A549 treated with AZD9567 at 1 μM for 4 hours (cell line): ENCODE data around the gene DDIT4. TPM values are rescaled to one million over a fixed set of nuclear protein-coding genes. Genes with fewer than 3 reads are reported as not detected.

ENCODE experiments used
- total RNA-seq: library from RNA; stranded (reverse); fragments of 200-300 nt; extraction: Qiagen RNA extraction; gene quantifications from 5 replicates; pipeline ENCODE4 v1.2.3, GENCODE V29; 2022; ENCODE audit not compliant: insufficient read depth

The DDIT4 gene
- total RNA-seq: 264 to 345 TPM (median 332 TPM) in 5 replicates

GRCh38 chr10:72273410-72274212 lies at the start of gene DDIT4:
TSS of gene DDIT4 (plus strand) at chr10:72273924. CDS start at chr10:72274217, 293 bp downstream.

Other genes with a start within 250 kb of the DDIT4 start
- gene SPOCK2, start 185.4 kb upstream of the DDIT4 start, total RNA-seq: 0.34 to 0.59 TPM (median 0.42 TPM) in 5 replicates
- gene ANAPC16, start 57.9 kb upstream of the DDIT4 start, total RNA-seq: 86.0 to 92.7 TPM (median 91.3 TPM) in 5 replicates
- 31.5 to 44.7 TPM (median 33.6 TPM) in 5 replicates for gene ASCC1, start 57.6 kb upstream of the DDIT4 start, total RNA-seq
- gene DNAJB12, start 81.0 kb downstream of the DDIT4 start, total RNA-seq: 31.3 to 34.4 TPM (median 32.1 TPM) in 5 replicates